GM18502 (cell line): ENCODE measurements around the gene MAG.

ENCODE experiments used
- ATAC-seq: cut with Tn5 transposase; IDR thresholded peaks from one replicate; pipeline ENCODE4 v1.9.1; 2021; ENCODE audit warnings: mild to moderate bottlenecking; ENCODE audit not compliant: unreplicated experiment, poor library complexity

Gene MAG

DNA sequence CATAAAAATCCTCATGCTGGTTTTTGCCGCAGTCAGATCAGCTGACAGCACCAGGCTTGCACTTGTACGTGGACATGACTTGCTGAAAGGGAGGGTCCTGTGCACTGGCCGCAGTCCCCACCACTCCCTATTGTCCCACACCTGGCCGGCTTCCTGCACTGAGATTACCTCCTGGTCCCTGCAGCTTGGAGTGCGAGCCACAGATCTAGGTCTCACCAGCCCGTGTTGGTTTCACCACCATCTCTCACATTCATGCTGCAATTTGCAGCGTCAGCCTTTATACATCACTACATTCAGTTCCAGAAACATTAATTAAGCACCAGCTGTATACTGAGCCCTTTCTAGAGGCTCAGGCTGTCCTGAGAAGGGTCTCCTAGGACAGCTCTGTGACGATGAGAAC is 22.1 kb downstream of the MAG start:
- no peak for ATAC-seq

- no peak for ATAC-seq
These were observed 23.0 kb downstream of the MAG start for GRCh38 chr19:35314858-35315470.

- ATAC-seq = no peak
These were observed 23.9 kb downstream of the MAG start for GRCh38 chr19:35315883-35316282.

- no peak for ATAC-seq
These were observed 24.6 kb downstream of the MAG start for GRCh38 chr19:35316560-35316959.

DNA sequence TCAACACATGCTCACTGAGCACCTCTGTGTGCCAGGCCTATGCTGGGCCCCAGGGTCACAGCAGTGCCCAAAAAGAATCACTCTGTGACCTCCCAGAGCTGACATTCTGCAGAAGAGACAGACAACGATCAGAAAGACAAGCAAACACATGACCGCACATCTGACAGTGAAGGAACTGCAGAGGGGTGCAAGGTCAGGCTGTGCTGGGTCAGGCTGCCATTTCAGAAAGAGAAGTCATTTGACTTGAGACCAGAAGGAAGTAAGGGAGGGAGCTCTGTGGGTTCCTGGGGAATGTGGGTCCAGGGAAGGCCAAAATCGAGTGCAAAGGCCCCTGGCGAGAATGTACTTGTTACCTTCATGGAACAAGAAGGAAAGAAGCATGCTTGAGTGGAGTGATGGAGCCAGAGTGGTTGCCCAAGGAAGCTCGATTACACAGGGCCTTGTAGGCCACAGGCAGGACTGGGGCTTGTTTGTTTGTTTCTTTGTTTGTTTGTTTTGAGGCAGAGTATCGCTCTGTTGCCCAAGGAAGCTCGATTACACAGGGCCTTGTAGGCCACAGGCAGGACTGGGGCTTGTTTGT is 25.6 kb downstream of the MAG start:
- no peak for ATAC-seq

GRCh38 chr19:35318679-35319448 is 26.9 kb downstream of the MAG start:
- no peak for ATAC-seq

- no peak for ATAC-seq
These were observed 28.2 kb downstream of the MAG start for GRCh38 chr19:35320065-35320713.

DNA sequence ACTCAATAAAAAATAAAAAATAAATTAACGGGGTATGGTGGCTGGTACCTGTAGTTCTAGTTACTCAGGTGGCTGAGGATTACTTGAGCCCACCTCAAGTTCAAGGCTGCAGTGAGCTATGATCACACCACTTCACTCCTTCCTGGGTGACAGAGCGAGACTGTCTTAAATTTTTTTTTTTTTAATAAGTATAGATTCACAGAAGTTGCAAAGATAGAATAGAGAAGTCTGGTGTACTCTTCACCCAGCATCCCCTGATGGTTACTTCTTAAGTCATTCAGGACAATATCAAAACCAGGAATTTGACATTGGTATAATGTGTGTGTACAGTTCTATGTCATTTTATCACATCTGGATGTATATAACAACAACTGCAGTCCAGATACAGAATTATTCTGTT is 29.3 kb downstream of the MAG start:
- no peak for ATAC-seq

GRCh38 chr19:35322014-35322413 is 30.1 kb downstream of the MAG start:
- no peak for ATAC-seq

GRCh38 chr19:35327642-35328041 is 35.7 kb downstream of the MAG start:
- no peak for ATAC-seq

GRCh38 chr19:35328851-35329285 is 36.9 kb downstream of the MAG start, which contains the start of gene CD22:
TSS of gene CD22 (plus strand) at chr19:35329187. CDS start at chr19:35332041, 2,854 bp downstream.
- peak; percentile 39 for ATAC-seq

GRCh38 chr19:35329323-35329722 is 37.4 kb downstream of the MAG start:
- no peak for ATAC-seq

- peak; percentile 51 for ATAC-seq
These were observed 38.5 kb downstream of the MAG start for GRCh38 chr19:35330475-35330874.

DNA sequence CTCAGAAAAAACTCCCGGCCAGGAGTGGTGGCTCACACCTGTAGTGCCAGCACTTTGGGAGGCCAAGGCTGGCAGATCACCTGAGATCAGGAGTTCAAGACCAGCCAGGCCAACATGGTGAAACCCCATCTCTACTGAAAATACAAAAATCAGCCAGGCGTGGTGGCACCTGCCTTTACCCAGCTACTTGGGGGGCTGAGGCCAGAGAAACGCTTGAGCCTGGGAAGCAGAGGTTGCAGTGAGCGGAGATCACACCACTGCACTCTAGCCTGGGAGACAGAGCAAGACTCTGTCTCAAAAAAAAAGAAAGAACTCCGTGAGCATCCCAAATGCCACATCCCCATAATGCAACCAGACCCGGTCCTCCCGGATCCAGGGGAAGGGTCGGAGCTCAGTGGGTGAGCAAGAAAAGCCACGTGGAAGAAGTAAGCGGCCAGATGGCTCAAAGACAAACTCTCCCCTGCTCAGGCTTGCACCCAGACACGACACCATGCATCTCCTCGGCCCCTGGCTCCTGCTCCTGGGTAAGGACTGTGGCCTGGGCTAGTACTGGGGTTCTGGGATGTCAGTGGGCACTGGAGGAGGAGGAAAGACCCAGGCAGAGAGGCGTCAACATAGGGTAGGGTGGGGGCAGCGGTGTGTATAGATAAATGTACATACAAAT is 39.7 kb downstream of the MAG start:
- ATAC-seq = no peak

DNA sequence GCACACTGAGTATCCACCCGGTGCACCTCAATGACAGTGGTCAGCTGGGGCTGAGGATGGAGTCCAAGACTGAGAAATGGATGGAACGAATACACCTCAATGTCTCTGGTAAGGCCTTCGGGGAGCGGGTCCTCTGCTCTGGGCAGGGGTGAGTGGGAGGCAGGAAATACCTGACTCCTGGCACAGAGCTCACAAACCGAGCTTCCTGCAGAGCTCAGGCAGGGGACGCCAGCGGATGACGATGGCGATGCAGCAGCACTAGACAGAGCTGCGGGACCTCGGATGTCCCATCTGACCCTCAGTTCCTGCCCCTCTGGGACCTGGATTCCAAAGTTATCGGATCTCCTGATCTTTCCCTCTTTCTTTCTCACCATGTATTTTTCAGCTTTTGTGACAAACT is 40.9 kb downstream of the MAG start:
- ATAC-seq = no peak

GRCh38 chr19:35334144-35334753 is 42.3 kb downstream of the MAG start:
- no peak for ATAC-seq

GRCh38 chr19:35336166-35336955 is 44.4 kb downstream of the MAG start:
- ATAC-seq = no peak

DNA sequence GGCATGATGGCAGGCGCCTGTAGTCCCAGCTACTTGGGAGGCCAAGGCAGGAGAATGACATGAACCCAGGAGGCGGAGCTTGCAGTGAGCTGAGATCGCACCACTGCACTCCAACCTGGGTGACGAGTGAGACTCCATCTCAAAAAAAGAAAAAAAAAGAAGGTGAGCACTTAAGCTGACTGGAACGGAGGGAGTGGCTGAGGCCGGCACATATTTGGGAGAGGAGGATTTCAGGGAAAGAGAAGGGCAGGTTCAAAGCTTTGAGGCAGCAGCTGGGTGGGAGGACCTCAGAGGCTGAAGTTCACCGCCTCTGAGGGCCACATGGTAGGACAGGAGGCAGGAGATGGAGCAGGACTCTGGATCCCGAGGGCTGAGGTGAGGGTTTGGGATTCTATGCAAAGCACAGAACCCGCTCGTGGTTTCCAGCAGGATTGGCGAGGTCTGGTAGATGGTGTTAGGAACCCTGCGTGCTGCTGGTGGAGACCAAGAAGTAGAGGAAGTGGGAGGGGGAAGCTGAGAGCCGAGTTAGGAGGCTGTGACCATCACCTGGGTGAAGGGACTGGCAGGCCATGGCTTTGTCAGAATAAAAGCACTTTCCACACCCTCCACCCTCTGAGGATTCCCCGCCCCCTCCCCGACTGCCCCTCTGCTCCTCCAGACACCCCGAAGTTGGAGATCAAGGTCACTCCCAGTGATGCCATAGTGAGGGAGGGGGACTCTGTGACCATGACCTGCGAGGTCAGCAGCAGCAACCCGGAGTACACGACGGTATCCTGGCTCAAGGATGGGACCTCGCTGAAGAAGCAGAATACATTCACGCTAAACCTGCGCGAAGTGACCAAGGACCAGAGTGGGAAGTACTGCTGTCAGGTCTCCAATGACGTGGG is 45.4 kb downstream of the MAG start:
- no peak for ATAC-seq

GRCh38 chr19:35337984-35338296 is 46.0 kb downstream of the MAG start:
- ATAC-seq = no peak
